ENCODE data around the gene PARG.

Gene PARG

GRCh38 chr10:49819234-49819958 is 122.4 kb downstream of the PARG start:
- H3K9me2 ChIP-seq (replicated peaks; ENCODE audit: insufficient read depth, low read length), result no peaks in the 10 kb centered on the region
- H3K4me2 ChIP-seq (ENCODE audit: low read depth, low read length, poor library complexity, severe bottlenecking), result no peak overlapping the region
- H3K4me3 ChIP-seq (ENCODE audit: insufficient read depth, low read length, poor library complexity, severe bottlenecking), result no peak overlapping the region
- no peak overlapping the region for H3K27ac ChIP-seq (ENCODE audit: low read depth, low read length)
- no peak overlapping the region for H3K9ac ChIP-seq (ENCODE audit: low read length)
- H4K20me1 ChIP-seq (ENCODE audit: low read depth, low read length), result no peaks in the 10 kb centered on the region
- no peaks in the 10 kb centered on the region for H3K27me3 ChIP-seq (ENCODE audit: low read length)
- TF ChIP-seq EZH2phosphoT487 (conservative IDR thresholded peaks at IDR 0.05; ENCODE audit: low read length) (no peak), CTCF (IDR thresholded peaks at IDR 0.05; ENCODE audit: insufficient read depth, low read length, poor library complexity, severe bottlenecking) (no peak)
- H3K36me3 ChIP-seq (ENCODE audit: low read length), result peaks cover 15% of the 10 kb centered on the region; the same call in 1 of the 2 replicates
- H2AFZ ChIP-seq (ENCODE audit: low read depth, low read length, severe bottlenecking), result no peak overlapping the region
- no peaks in the 10 kb centered on the region for H3K9me3 ChIP-seq (ENCODE audit: insufficient read depth, low read length)
- no peaks in the 10 kb centered on the region for H3F3A ChIP-seq (ENCODE audit: insufficient read depth)
- no peaks in the 10 kb centered on the region for H3K79me2 ChIP-seq (ENCODE audit: insufficient read depth, low read length)

GRCh38 chr10:49817845-49818244 is 124.0 kb downstream of the PARG start:
- Histone ChIP-seq H3K9me3 (ENCODE audit: insufficient read depth, low read length) (no peaks in the 10 kb centered on the region), H3K27me3 (ENCODE audit: low read length) (no peaks in the 10 kb centered on the region), H3K9me2 (replicated peaks; ENCODE audit: insufficient read depth, low read length) (no peaks in the 10 kb centered on the region), H3F3A (ENCODE audit: insufficient read depth) (no peaks in the 10 kb centered on the region), H2AFZ (ENCODE audit: low read depth, low read length, severe bottlenecking) (no peak overlapping the region), H3K4me2 (ENCODE audit: low read depth, low read length, poor library complexity, severe bottlenecking) (no peak overlapping the region), H3K4me3 (ENCODE audit: insufficient read depth, low read length, poor library complexity, severe bottlenecking) (no peak overlapping the region), H3K9ac (ENCODE audit: low read length) (no peak overlapping the region), H3K79me2 (ENCODE audit: insufficient read depth, low read length) (no peaks in the 10 kb centered on the region), H3K36me3 (ENCODE audit: low read length) (0 out of 2 replicates have a peak, but pooled peaks cover 15% of the 10 kb centered on the region), H4K20me1 (ENCODE audit: low read depth, low read length) (no peaks in the 10 kb centered on the region), H3K27ac (ENCODE audit: low read depth, low read length) (no peak overlapping the region)
- TF ChIP-seq EZH2phosphoT487 (conservative IDR thresholded peaks at IDR 0.05; ENCODE audit: low read length), result no peak
- no peak for TF ChIP-seq CTCF (IDR thresholded peaks at IDR 0.05; ENCODE audit: insufficient read depth, low read length, poor library complexity, severe bottlenecking)

GRCh38 chr10:49803988-49804387 is 137.8 kb downstream of the PARG start:
- Histone ChIP-seq H2AFZ (ENCODE audit: low read depth, low read length, severe bottlenecking) (no peak overlapping the region), H3K9me2 (replicated peaks; ENCODE audit: insufficient read depth, low read length) (no peaks in the 10 kb centered on the region), H3K9me3 (ENCODE audit: insufficient read depth, low read length) (no peaks in the 10 kb centered on the region), H3K9ac (ENCODE audit: low read length) (no peak overlapping the region), H3K79me2 (ENCODE audit: insufficient read depth, low read length) (no peaks in the 10 kb centered on the region), H3K4me2 (ENCODE audit: low read depth, low read length, poor library complexity, severe bottlenecking) (no peak overlapping the region), H3K36me3 (ENCODE audit: low read length) (no peaks in the 10 kb centered on the region), H3K27me3 (ENCODE audit: low read length) (no peaks in the 10 kb centered on the region), H3F3A (ENCODE audit: insufficient read depth) (no peaks in the 10 kb centered on the region), H3K4me3 (ENCODE audit: insufficient read depth, low read length, poor library complexity, severe bottlenecking) (no peak overlapping the region), H3K27ac (ENCODE audit: low read depth, low read length) (no peak overlapping the region), H4K20me1 (ENCODE audit: low read depth, low read length) (no peaks in the 10 kb centered on the region)
- TF ChIP-seq EZH2phosphoT487 (conservative IDR thresholded peaks at IDR 0.05; ENCODE audit: low read length), result no peak
- TF ChIP-seq CTCF (IDR thresholded peaks at IDR 0.05; ENCODE audit: insufficient read depth, low read length, poor library complexity, severe bottlenecking), result no peak
